HepG2 (cell line): ENCODE results near the gene IFNL1.

Experiments used
- BRCA1 ChIP-seq: sonication (generic); formaldehyde crosslinking; IDR thresholded peaks from 2 replicates; pipeline ENCODE4 v1.4.0; 2020; ENCODE audit warnings: missing genetic modification reagents
- CTCF ChIP-seq: sonication (generic); formaldehyde crosslinking; IDR thresholded peaks from 2 replicates; pipeline ENCODE4 v1.5.0; 2020; ENCODE audit warnings: mild to moderate bottlenecking, missing genetic modification reagents, moderate library complexity
- EP300 ChIP-seq, 3 experiments: sonication (generic) in 1 of 3; formaldehyde crosslinking in 1 of 3; IDR thresholded peaks; 2 replicates each; pipeline versions ENCODE4 v1.5.1 to v1.6.1; 2011 to 2020; ENCODE audit warnings: low read depth in 2 of 3, low read length in 2 of 3, borderline replicate concordance in 1 of 3, improper control_type of control experiment in 1 of 3, mild to moderate bottlenecking in 1 of 3, missing genetic modification reagents in 1 of 3, moderate library complexity in 1 of 3
- GABPA ChIP-seq, 2 experiments: IDR thresholded peaks; 2 replicates each; pipeline ENCODE4 v1.6.1; 2011 to 2016; ENCODE audit warnings: low read depth in 2 of 2, low read length in 1 of 2, missing biosample characterization in 1 of 2, missing genetic modification characterization in 1 of 2
- MNT ChIP-seq: fragments of 450-650 bp; IDR thresholded peaks from 2 replicates; pipeline ENCODE4 v1.6.1; 2016
- POLR2A ChIP-seq, 2 experiments: IDR thresholded peaks; 2 replicates each; pipeline ENCODE4 v1.6.1; 2011; ENCODE audit warnings: low read depth in 2 of 2, low read length in 2 of 2, mild to moderate bottlenecking in 1 of 2, moderate library complexity in 1 of 2; ENCODE audit not compliant: insufficient read depth in 1 of 2
- YY1 ChIP-seq: IDR thresholded peaks from 2 replicates; pipeline ENCODE4 v1.6.1; 2011; ENCODE audit warnings: low read length, low read depth, moderate library complexity, mild to moderate bottlenecking; ENCODE audit not compliant: insufficient read depth, insufficient replicate concordance
- ZBTB7A ChIP-seq: sonication (generic); formaldehyde crosslinking; IDR thresholded peaks from 2 replicates; pipeline ENCODE4 v1.8.0; 2022; ENCODE audit warnings: mild to moderate bottlenecking, missing genetic modification reagents
- ZKSCAN8 ChIP-seq: IDR thresholded peaks from 2 replicates; pipeline ENCODE4 v1.6.1; 2016; ENCODE audit warnings: borderline replicate concordance, missing genetic modification reagents, missing compliant biosample characterization
- ZNF253 ChIP-seq: sonication (generic); formaldehyde crosslinking; IDR thresholded peaks from 2 replicates; pipeline ENCODE4 v1.8.0; 2022; ENCODE audit warnings: mild to moderate bottlenecking, missing genetic modification reagents, borderline replicate concordance
- ZNF318 ChIP-seq: sonication (generic); formaldehyde crosslinking; IDR thresholded peaks from 2 replicates; pipeline ENCODE4 v1.4.0; 2020; ENCODE audit warnings: mild to moderate bottlenecking, missing genetic modification reagents
- ZNF362 ChIP-seq: sonication (generic); formaldehyde crosslinking; IDR thresholded peaks from 2 replicates; pipeline ENCODE4 v1.4.0; 2020; ENCODE audit warnings: missing genetic modification reagents, mild to moderate bottlenecking, borderline replicate concordance
- ZNF746 ChIP-seq: sonication (generic); formaldehyde crosslinking; IDR thresholded peaks from 2 replicates; pipeline ENCODE4 v1.8.0; 2022; ENCODE audit warnings: mild to moderate bottlenecking, missing genetic modification reagents
- ZNF776 ChIP-seq: sonication (generic); formaldehyde crosslinking; IDR thresholded peaks from 2 replicates; pipeline ENCODE4 v1.4.0; 2020; ENCODE audit warnings: mild to moderate bottlenecking, missing genetic modification reagents

GRCh38 chr19:39325778-39326665 lies 29.8 kb downstream of the IFNL1 start:
- TF ChIP-seq CTCF, result no peak
- TF ChIP-seq ZNF253 (CRISPR knock-in tag), result no peak
- no peak for TF ChIP-seq POLR2A (IDR thresholded peaks at IDR 0.05; ENCODE audit: insufficient read depth in 1 of 2, low read depth in 2 of 2, low read length in 2 of 2)
- no peak for TF ChIP-seq ZKSCAN8
- no peak for TF ChIP-seq GABPA (IDR thresholded peaks at IDR 0.05; ENCODE audit: low read depth, low read length)
- TF ChIP-seq GABPA (CRISPR knock-in tag; IDR thresholded peaks at IDR 0.05; ENCODE audit: low read depth), result no peak
- TF ChIP-seq YY1, result no peak
- TF ChIP-seq BRCA1 (CRISPR knock-in tag), result no peak
- no peak for TF ChIP-seq ZNF776 (CRISPR knock-in tag)
- TF ChIP-seq EP300 (IDR thresholded peaks at IDR 0.05; ENCODE audit: low read depth in 2 of 2, low read length in 2 of 2), result no peak
- TF ChIP-seq EP300 (CRISPR knock-in tag; IDR thresholded peaks at IDR 0.05; ENCODE audit: borderline replicate concordance), result no peak
- TF ChIP-seq MNT, result no peak
- TF ChIP-seq ZBTB7A (CRISPR knock-in tag), result no peak
- no peak for TF ChIP-seq ZNF362 (CRISPR knock-in tag)
- no peak for TF ChIP-seq ZNF318 (CRISPR knock-in tag)
- TF ChIP-seq ZNF746 (CRISPR knock-in tag), result no peak
